ENCODE data around the gene MVB12B. TPM values are rescaled to one million over a fixed set of nuclear protein-coding genes. Genes with fewer than 3 reads are reported as not detected.

The MVB12B gene
- total and polyA plus RNA-seq, 2 of the 4 experiments (the other 2 are of a cell fraction): 2.0 to 4.0 TPM

- Histone ChIP-seq H3K4me1 (ENCODE audit: control insufficient read depth, insufficient read depth, low read length) (no peaks in the 10 kb centered on the region), H3K9ac (ENCODE audit: low read depth, low read length) (no peak overlapping the region), H3K23ac (ENCODE audit: low read depth, low read length) (no peak overlapping the region), H2AFZ (replicated peaks; ENCODE audit: low read length, poor library complexity) (no peak overlapping the region), H2BK5ac (ENCODE audit: low read depth, low read length, poor library complexity, severe bottlenecking) (no peak overlapping the region), H3K14ac (replicated peaks; ENCODE audit: low read depth, low read length) (no peak overlapping the region), H3K27ac (ENCODE audit: insufficient read depth, low read length) (no peak overlapping the region), H3K27me3 (ENCODE audit: control insufficient read depth, insufficient read depth, low read length) (no peaks in the 10 kb centered on the region), H3K4me3 (ENCODE audit: insufficient read depth, low read depth, low read length) (no peak overlapping the region), H4K5ac (ENCODE audit: low read depth, low read length) (no peak overlapping the region), H4K8ac (ENCODE audit: low read depth in 2 of 2, low read length in 2 of 2) (no peak overlapping the region), H3K18ac (ENCODE audit: low read depth, low read length) (no peak overlapping the region), H4K91ac (ENCODE audit: insufficient read depth, low read depth, low read length) (no peak overlapping the region), H3K36me3 (ENCODE audit: control insufficient read depth, insufficient read depth, low read length) (no peaks in the 10 kb centered on the region), H3K9me1 (ENCODE audit: insufficient read depth, low read length) (peaks cover 4% of the 10 kb centered on the region), H3K79me1 (ENCODE audit: low read depth in 1 of 2, low read length in 2 of 2) (no peaks in the 10 kb centered on the region), H2AK5ac (ENCODE audit: low read depth, low read length) (no peak overlapping the region), H2BK20ac (ENCODE audit: low read depth, low read length) (no peak overlapping the region), H4K20me1 (ENCODE audit: insufficient read depth, low read length) (no peaks in the 10 kb centered on the region), H3K9me3 (ENCODE audit: control insufficient read depth, insufficient read depth, low read length) (no peaks in the 10 kb centered on the region), H3K4ac (ENCODE audit: low read depth, low read length) (no peak overlapping the region), H3K4me2 (ENCODE audit: low read depth, low read length) (no peak overlapping the region), H2BK15ac (ENCODE audit: low read depth, low read length) (no peak overlapping the region), H2BK120ac (ENCODE audit: low read depth, low read length) (no peak overlapping the region), H2AK9ac (replicated peaks; ENCODE audit: low read depth, low read length, poor library complexity) (no peak overlapping the region), H3K56ac (ENCODE audit: extremely low read depth, insufficient read depth, low read length) (no peak overlapping the region)
- no TSS peak for BruUV-seq (replicated peaks)
- in situ Hi-C loops (cut with MboI; ENCODE audit: low sequenced_read_pairs) (no loop called here), intact Hi-C loops (cut with micrococcal nuclease) (no loop called here), dilution Hi-C loops (cut with HindIII; ENCODE audit: low sequenced_read_pairs, unreplicated experiment) (no loop called here)
- WGBS, 2 experiments (ENCODE audit: extremely low coverage in 2 of 2, insufficient read length in 1 of 2): 73% methylated on average over 10 of the region's 14 CpGs; no CpG with 5 or more reads in 1 of the 2 experiments
- POLR2A ChIA-PET (ENCODE audit: unreplicated experiment): no interaction called here
- CTCF ChIA-PET: no interaction called here
- ATAC-seq (ENCODE audit: low read depth): no peak
- no peak for TF ChIP-seq NFE2L2 (IDR thresholded peaks at IDR 0.05; ENCODE audit: low read depth, low read length)
- no peak for TF ChIP-seq CEBPB (IDR thresholded peaks at IDR 0.05; ENCODE audit: low read depth, low read length)
- no peak for TF ChIP-seq BHLHE40 (IDR thresholded peaks at IDR 0.05; ENCODE audit: low read depth, low read length)
- TF ChIP-seq FOS (IDR thresholded peaks at IDR 0.05; ENCODE audit: low read depth, low read length): no peak
- no peak for TF ChIP-seq MAFK (IDR thresholded peaks at IDR 0.05; ENCODE audit: low read depth, low read length)
- no peak for TF ChIP-seq MAZ (IDR thresholded peaks at IDR 0.05; ENCODE audit: borderline replicate concordance, low read depth, low read length)
- no peak for DNase-seq
Observed at GRCh38 chr9:126453156-126453963, 126.7 kb downstream of the MVB12B start.
